Prostate gland (tissue), 2 donors: ENCODE measurements around the gene KRTAP8-1. TPM values are rescaled to one million over a fixed set of nuclear protein-coding genes. Genes with fewer than 3 reads are reported as not detected.

Source experiments
- DNase-seq: peaks from one replicate; pipeline ENCODE4 v3.0.0-alpha.2; 2019; ENCODE audit warnings: low spot score
- H3K27ac ChIP-seq, 2 donors: fragments of 200-600 bp; sonication (generic); 2 replicates each; pipeline ENCODE4 v1.5.1; 2017 to 2019
- H3K27me3 ChIP-seq: fragments of 200-600 bp; sonication (generic); replicated peaks from 2 replicates; pipeline ENCODE4 v1.5.1; 2019; ENCODE audit not compliant: insufficient read depth
- H3K36me3 ChIP-seq, 2 donors: fragments of 200-600 bp; sonication (generic); 1 replicate in 1 of 2; 2 replicates in 1 of 2; pipeline versions ENCODE4 v1.5.1 to v1.8.1; 2017 to 2019
- H3K4me1 ChIP-seq: fragments of 200-600 bp; sonication (generic); replicated peaks from 2 replicates; pipeline ENCODE4 v1.5.1; 2019
- H3K4me3 ChIP-seq, 2 donors: fragments of 200-600 bp; sonication (generic); 2 replicates each; pipeline ENCODE4 v1.5.1; 2017 to 2019
- H3K9me3 ChIP-seq: fragments of 200-600 bp; sonication (generic); 2 replicates; pipeline ENCODE4 v1.5.1; 2017
- POLR2A ChIP-seq: fragments of 450-650 bp; IDR thresholded peaks from one replicate; pipeline ENCODE4 v1.6.1; 2016; ENCODE audit warnings: antibody characterized with exemption, mild to moderate bottlenecking
- POLR2AphosphoS5 ChIP-seq: sonication (generic); formaldehyde crosslinking; IDR thresholded peaks from one replicate; pipeline ENCODE4 v1.6.1; 2017; ENCODE audit warnings: antibody characterized with exemption
- WGBS: methylation state at CpG from one replicate; pipeline ENCODE4 v1.1.5; 2018; 5-methylcytosine and 5-hydroxymethylcytosine counted together
- intact Hi-C: fragments of 100-400 bp; cut with DNase I; formaldehyde crosslinking; loops from one replicate; pipeline ENCODE4 v1.14.2; 2022
- small RNA-seq, 2 donors: library from RNA; depleted of rRNA; stranded (forward); fragments of <200 nt; gene quantifications; one replicate each; pipeline ENCODE3, GENCODE V24; 2016
- total RNA-seq, 2 donors: library from RNA; depleted of rRNA; stranded (reverse); fragments of >200 nt; gene quantifications; one replicate each; pipeline ENCODE4 v1.1.0, GENCODE V29; 2016
- TF ChIP-seq, protein P1 (sequence below), 4 experiments: fragments of 200-600 bp in 2 of 4; fragments of 450-650 bp in 2 of 4; sonication (generic) in 2 of 4; IDR thresholded peaks; 1 replicate in 3 of 4; 2 replicates in 1 of 4; pipeline ENCODE4 v1.5.1; 2016 to 2019; ENCODE audit warnings: antibody characterized with exemption in 4 of 4, mild to moderate bottlenecking in 2 of 4, moderate library complexity in 2 of 4

The KRTAP8-1 gene
- total RNA-seq, 2 donors from 2014 or later, result 2.7 TPM; not detected in 1

DNA sequence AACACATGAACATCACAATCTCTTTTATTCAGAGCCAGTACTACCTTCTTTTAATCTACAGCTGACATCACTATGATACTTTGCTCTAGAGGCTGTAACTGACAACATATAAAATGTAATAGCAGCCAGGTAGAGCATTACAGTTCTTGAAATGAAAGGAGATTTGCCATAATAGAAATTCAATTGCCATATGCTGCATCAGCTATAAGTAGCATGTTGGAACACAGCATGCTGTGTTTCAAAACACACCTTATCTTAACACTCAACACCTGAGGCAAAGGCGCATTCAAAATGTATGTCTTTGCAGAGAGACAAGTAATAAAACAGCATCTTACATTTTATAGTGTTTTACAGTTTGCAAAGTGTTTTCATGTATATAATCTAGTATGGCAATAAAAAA lies 33.8 kb downstream of the KRTAP8-1 start:
- H3K36me3 ChIP-seq, result no peaks in the 10 kb centered on the region
- WGBS, result 66% methylated on average over 1 of the region's 1 CpG

GRCh38 chr21:30769724-30770431 lies 43.2 kb downstream of the KRTAP8-1 start:
- no peak for TF ChIP-seq POLR2A
- TF ChIP-seq, protein P1, sequence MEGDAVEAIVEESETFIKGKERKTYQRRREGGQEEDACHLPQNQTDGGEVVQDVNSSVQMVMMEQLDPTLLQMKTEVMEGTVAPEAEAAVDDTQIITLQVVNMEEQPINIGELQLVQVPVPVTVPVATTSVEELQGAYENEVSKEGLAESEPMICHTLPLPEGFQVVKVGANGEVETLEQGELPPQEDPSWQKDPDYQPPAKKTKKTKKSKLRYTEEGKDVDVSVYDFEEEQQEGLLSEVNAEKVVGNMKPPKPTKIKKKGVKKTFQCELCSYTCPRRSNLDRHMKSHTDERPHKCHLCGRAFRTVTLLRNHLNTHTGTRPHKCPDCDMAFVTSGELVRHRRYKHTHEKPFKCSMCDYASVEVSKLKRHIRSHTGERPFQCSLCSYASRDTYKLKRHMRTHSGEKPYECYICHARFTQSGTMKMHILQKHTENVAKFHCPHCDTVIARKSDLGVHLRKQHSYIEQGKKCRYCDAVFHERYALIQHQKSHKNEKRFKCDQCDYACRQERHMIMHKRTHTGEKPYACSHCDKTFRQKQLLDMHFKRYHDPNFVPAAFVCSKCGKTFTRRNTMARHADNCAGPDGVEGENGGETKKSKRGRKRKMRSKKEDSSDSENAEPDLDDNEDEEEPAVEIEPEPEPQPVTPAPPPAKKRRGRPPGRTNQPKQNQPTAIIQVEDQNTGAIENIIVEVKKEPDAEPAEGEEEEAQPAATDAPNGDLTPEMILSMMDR (IDR thresholded peaks at IDR 0.05), result no peak
- no peak for TF ChIP-seq POLR2AphosphoS5
- Histone ChIP-seq H3K9me3 (no peaks in the 10 kb centered on the region), H3K4me3 (no peak overlapping the region), H3K27me3 (no peaks in the 10 kb centered on the region), H3K27ac (no peak overlapping the region), H3K4me1 (no peaks in the 10 kb centered on the region), H3K36me3 (no peaks in the 10 kb centered on the region)
- DNase-seq, result no peak
- intact Hi-C loops, result no loop called here
- WGBS, result 77% methylated on average over 4 of the region's 4 CpGs

More for the DNA sequence above, 33.8 kb downstream of the KRTAP8-1 start:
- TF ChIP-seq POLR2A (no peak), POLR2AphosphoS5 (no peak)
- TF ChIP-seq, protein P1 (IDR thresholded peaks at IDR 0.05), result no peak
- no peaks in the 10 kb centered on the region for H3K27me3 ChIP-seq
- no peak for DNase-seq
- intact Hi-C loops, result no loop called here
- no peaks in the 10 kb centered on the region for H3K4me1 ChIP-seq
- no peak overlapping the region for H3K4me3 ChIP-seq
- H3K27ac ChIP-seq, result no peak overlapping the region
- H3K9me3 ChIP-seq, result no peaks in the 10 kb centered on the region

Small RNA genes within 50 kb of the gene (small RNA-seq; reads per million reads assigned to genes)
- 0 reads per million in 2 donors for gene AP000244.1
- 0 reads per million in 2 donors for gene KRTAP8-2P
- gene KRTAP8-3P, result 0 reads per million in 2 donors

Other genes starting within 250 kb of the KRTAP8-1 start
- gene KRTAP22-2, start 222.9 kb downstream of the KRTAP8-1 start, total RNA-seq, result not detected
- not detected for gene KRTAP6-3, start 220.8 kb downstream of the KRTAP8-1 start, total RNA-seq
- not detected for gene KRTAP6-2, start 214.4 kb downstream of the KRTAP8-1 start, total RNA-seq
- gene KRTAP22-1, start 212.2 kb downstream of the KRTAP8-1 start, total RNA-seq, result not detected
- gene KRTAP6-1, start 199.3 kb downstream of the KRTAP8-1 start, total RNA-seq, result not detected
- gene KRTAP20-1, start 196.8 kb downstream of the KRTAP8-1 start, total RNA-seq, result not detected
- not detected for gene KRTAP20-4, start 192.6 kb downstream of the KRTAP8-1 start, total RNA-seq
- not detected for gene KRTAP20-2, start 178.1 kb downstream of the KRTAP8-1 start, total RNA-seq
- not detected for gene KRTAP20-3, start 170.4 kb downstream of the KRTAP8-1 start, total RNA-seq
- gene KRTAP21-3, start 94.5 kb downstream of the KRTAP8-1 start, total RNA-seq, result not detected
- gene KRTAP21-2, start 66.0 kb downstream of the KRTAP8-1 start, total RNA-seq, result not detected
- gene KRTAP21-1, start 57.8 kb downstream of the KRTAP8-1 start, total RNA-seq, result not detected
- not detected for gene KRTAP7-1, start 16.5 kb upstream of the KRTAP8-1 start, total RNA-seq
- under 1 TPM in 1 of 2 donors, not detected in 1; 0.68 TPM for gene KRTAP11-1, start 68.3 kb upstream of the KRTAP8-1 start, total RNA-seq
- not detected for gene KRTAP19-8, start 225.2 kb upstream of the KRTAP8-1 start, total RNA-seq